ENCODE results near the gene ZNF280B.

The ZNF280B gene, protein sequence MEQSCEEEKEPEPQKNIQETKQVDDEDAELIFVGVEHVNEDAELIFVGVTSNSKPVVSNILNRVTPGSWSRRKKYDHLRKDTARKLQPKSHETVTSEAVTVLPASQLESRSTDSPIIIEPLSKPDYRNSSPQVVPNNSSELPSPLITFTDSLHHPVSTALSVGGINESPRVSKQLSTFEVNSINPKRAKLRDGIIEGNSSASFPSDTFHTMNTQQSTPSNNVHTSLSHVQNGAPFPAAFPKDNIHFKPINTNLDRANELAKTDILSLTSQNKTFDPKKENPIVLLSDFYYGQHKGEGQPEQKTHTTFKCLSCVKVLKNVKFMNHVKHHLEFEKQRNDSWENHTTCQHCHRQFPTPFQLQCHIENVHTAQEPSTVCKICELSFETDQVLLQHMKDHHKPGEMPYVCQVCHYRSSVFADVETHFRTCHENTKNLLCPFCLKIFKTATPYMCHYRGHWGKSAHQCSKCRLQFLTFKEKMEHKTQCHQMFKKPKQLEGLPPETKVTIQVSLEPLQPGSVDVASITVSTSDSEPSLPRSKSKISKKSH

DNA sequence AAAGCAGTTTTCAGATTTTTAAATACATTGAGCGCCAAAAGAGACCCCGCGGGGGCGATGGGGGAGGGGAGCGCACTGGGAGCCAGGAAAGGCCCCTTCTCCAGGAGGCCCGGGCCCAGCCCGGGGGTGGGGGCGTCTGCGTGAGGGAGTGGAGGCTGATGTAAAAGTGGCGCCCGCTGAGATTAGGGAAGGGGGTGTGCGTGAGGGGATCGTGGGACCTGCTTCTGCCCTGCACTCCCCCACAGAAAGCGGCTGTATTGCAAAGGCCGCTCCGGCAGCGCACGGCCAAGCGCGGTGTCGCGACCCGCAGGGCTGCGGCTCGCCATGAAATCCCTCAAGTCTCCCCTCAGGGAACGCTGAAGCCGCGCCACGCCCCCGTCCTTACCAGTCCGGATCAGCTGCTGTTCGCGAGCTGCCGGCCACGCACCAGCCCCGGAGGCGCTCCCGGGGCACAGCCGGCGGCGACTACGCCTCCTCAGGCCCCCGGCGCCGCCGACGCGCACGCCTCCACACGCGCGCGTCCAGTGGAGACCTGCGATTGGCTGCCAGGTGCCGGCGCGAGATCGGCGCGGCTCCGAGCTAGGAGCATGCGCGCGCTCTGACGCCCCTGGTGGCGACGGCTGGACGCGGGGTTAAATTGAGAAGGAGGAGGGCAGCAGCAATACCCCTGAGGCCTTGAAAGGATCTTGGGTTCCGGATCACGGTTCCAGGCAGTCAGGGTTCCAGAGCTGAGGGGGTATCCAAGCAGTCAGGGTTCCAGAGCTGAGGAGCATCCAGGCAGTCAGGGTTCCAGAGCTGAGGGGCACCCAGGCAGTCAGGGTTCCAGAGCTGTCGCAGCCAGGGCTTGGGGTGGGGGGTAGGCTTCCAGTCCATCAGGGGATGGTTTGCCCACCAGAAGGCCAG lies at the start of gene ZNF280B:
Gene ZNF280B (minus strand): TSS at position 469 of the 903 bp plus-strand sequence. CDS start 19,344 bp downstream, outside the sequence.
- DNase-seq (ENCODE audit: low read depth, low spot score), result peak; percentile 18
- H3K27ac ChIP-seq, result no peak within 1 kb of the TSS

DNA sequence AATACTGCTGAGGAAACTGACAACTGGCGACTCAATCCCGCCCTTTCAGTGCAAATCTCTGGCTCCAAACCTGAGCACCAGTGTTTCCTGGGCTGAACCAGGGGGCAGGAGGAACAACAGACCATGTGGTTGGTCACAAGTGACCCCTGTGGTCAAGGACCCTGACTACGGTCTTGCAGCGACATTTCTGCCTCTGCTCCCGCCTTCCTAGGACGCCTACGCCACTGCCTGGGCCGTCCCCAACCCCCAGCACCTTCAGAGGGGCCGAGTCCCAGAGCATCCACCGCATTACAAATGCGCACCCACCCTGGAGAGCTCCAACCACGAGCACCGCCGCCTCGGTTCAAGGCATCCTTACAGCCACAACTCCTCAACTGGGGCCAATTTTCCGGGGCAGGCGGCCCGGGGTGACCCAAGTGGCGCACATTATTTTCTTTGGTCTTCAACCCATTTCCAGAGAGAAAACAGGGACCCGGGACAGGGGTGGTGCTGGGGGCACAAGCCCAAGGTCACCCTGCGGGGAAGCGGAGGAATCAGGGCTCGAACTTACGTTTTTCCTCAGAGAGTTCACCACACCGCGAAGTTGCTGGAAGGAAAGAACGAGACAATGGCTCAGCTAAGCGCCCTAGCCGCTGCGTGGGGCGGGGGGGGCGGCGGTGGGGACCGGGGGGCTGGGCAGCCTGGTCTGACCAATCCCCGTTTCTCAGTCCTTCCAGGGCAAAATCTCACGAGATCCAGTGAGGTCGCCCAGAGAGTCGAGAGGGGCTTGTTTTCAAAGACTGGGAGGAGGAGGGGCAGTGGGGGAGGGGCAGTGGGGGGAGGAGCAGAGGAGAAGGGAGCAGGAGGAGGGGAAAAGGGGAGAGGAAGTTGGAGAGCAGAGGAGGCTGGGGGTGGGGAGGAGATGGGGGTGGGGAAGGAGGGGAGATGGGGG lies 48.7 kb upstream of the ZNF280B start:
- H3K27ac ChIP-seq, result no peak overlapping the region
- no peak for DNase-seq (ENCODE audit: low read depth, low spot score)

DNA sequence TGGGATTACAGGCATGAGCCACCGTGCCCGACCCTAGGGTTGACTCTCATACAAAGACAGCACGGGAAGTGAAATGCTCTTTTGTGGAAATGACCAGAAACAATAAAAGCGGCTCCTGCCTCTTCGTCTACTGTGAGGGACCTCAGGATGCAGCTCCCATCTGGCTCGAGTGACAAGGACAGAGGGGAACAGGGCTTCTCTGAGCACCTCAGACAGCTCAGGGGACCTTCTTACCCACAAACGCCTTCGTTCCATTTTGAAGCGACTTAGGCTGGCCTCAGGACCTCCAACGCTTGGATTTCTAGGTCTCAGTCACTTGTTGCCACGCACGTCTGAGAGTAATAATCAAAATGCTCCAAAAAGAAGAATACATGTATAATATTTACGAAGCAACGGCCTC lies 48.0 kb upstream of the ZNF280B start:
- DNase-seq (ENCODE audit: low read depth, low spot score), result no peak
- no peak overlapping the region for H3K27ac ChIP-seq

DNA sequence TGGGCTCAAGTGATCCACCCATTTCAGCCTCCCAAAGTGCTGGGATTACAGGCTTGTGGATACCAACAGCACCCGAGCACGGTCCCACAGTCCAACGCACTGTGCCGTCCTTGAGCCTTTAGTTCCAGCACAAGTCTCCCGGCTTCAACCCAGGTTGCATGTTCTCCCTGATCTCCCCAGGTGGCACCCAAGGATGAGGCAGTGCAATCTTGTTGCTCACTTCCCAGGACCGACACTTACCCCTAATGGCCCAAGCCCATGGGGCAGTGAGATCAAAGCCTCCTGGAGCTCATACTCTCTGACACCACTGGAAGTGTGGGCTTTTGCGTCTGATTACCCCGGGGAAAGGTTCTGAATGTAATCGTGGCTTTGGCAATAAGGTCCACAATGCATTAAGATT lies 47.1 kb upstream of the ZNF280B start:
- no peak overlapping the region for H3K27ac ChIP-seq
- no peak for DNase-seq (ENCODE audit: low read depth, low spot score)

DNA sequence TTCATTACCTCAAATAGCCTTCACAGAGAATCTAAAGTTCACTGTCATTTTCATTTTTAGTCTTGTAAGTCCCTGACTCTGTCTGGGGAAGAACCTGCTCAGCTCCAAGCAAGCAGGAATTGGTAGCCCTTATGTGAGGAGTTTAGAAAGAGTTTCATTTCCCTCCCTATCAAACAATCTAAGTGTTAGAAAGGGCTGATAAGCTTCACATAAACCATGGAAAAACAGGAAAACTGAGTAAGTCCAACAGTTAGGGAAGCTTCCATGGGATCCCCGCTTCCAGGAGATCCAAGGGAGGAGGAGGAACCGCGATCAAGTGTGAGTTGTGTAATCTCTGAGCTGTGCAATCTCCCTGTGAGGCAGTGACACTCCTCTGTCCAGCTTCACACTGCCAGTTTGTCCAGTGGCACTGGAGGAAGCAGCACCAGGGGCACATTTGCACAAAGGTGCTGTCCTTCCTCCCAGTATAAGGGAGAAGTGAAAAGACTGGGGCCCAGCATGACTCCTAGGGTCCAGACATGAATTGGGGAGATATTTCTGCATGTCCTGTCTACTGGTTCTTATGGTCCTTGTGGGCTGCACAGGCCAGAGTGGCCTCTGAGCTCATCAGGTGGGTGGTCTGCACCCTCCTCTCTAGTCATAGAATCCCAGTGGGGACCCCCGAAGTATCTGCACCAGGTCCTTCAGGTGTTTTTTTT lies 46.2 kb upstream of the ZNF280B start:
- H3K27ac ChIP-seq, result no peak overlapping the region

DNA sequence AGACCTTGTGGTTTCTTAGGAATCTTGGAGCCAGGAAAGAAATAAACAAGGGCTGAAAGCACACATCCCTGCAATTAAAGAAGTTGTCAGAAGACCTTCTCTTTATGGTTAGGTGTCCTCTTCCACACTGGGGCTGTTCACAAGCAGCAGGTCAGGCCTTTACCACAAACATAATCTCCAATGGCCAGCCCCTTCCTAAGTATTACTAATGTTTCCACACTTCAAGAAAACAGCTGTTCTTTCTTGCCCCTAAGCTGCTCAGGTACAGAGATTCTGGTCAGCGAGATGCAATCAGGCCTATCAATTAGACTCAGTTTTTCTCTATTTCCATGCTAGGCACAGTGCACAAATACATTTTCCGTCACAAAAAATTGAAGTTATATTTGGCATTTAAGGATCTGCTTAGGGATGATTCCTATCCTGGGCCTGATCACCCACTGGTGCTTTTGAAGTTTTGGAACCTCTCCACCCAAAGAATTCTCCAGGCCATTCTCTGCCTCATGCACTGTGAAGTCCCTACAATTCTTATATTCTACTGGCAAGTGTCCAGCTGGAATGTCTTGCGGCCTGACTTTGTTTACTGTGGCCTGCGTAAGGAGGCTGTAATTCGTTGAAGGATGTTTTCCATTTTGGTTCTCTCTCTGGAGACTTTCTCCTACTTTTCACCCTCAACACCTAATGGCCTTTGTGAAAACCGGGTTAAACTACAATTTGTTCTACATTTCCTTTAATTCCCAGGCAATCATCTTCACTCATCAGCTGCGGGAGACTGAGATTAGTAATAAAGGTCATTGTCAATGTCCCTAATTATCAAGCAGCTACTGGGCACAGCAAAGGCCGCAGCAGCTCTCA lies 45.4 kb upstream of the ZNF280B start:
- no peak overlapping the region for H3K27ac ChIP-seq
- no peak for DNase-seq (ENCODE audit: low read depth, low spot score)

More for the DNA sequence above, 46.2 kb upstream of the ZNF280B start:
- DNase-seq (ENCODE audit: low read depth, low spot score), result no peak

DNA sequence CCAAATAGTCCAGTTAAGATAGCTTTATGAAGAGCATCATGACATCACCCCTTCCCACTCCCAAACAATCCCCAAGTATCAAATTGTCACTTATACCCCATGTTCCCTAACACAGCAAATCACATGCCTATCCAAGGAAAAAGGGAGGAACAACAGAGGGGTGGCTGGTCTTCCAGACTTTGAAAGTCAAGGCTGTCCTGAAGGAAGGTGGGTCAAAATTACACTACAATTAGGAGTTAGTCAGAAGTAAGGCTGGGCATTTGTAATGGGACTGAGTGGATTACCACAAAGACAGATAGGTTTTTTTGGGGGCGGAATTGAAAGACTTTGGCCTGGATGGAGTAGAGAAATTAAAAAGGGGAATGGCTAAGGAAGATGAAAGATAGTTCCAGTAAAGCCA lies 44.6 kb upstream of the ZNF280B start:
- no peak for DNase-seq (ENCODE audit: low read depth, low spot score)
- H3K27ac ChIP-seq, result no peak overlapping the region

DNA sequence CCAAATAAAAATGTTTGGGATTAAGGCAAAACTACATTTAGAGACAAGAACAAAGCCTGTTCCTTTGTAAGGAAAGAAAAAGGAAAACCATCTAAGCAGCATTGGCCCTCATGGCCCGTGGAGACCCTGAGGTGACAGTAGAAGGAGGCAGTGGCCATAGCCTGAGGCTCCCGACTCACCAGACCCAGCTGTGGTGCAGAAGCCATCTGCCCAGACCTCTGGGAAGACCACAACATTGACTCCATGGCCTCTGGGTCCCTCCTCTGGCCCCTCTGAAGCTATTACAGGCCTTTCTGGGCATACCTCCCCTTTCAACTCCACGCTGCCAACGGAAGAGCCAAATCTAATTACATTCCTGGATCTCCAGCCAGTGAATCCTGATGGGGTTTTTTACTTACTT lies 44.1 kb upstream of the ZNF280B start:
- H3K27ac ChIP-seq, result no peak overlapping the region
- no peak for DNase-seq (ENCODE audit: low read depth, low spot score)

DNA sequence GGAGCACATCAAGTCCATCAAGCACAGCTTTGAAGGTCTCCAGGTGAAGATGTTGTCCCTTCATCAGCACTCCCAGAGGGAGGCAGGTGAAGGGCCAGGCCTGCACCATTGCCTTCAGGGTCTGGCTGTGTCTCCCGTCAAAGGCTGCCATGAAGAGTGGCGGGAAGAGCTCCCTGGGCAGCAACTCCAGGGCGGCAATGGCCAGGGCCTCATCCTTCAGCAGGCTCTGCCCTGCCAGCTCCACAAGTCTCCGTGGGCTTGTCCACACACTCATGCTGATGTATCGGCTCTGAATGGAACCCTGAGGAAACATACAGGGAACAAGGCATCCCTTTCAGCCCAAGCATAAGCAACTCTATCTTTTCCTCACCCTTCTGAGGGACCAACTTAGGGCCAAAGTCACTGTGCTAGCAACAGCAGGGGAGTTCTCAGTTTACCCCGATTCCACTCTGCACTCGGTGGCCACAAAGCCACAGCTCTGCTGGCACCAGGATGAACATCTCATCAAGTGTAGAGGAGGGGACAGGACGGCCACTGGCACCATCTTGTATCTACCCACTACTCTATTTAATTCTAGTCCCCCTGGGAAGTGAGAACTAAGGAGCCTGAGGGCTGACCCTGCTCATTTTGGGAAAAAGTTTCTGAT lies 42.4 kb upstream of the ZNF280B start:
- no peak overlapping the region for H3K27ac ChIP-seq
- DNase-seq (ENCODE audit: low read depth, low spot score), result no peak

DNA sequence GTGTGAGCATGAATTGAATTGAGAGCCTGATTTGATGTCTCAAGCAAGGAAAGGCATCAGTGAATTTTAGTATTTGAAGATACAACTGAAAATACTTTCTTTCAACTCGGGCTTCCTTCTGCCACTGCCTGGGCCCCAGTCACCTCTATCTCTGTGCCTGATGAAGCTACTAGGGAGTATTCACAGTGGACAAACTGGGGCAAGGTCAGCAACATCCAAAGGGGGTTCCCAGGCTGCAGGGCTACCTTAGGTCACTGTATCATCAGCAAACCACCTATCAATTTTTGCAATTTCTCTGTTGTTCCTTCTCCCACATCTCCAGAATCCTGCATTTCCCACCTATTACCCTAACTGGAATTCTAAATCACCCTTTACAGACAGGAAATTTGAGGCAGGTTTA lies 40.4 kb upstream of the ZNF280B start:
- H3K27ac ChIP-seq, result no peak overlapping the region
- DNase-seq (ENCODE audit: low read depth, low spot score), result no peak

DNA sequence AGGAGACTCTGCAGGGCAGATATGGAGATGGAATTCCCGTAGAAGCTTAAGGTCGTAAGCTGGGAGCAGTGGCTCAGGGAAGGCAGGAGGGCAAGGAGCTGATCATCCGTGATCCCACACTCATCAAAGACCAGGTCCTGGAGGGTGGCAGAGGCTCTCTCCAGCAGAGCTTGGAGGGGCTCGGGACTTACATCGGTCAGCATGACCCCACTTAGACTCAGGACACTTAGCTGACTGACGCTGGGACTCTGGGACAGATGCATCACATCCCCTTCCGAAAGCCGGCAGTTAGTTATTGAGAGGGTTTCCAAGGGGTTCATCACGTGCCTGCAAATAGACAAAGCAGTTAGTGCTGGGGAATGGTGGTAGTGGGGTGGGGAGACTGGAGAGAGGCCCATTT lies 39.8 kb upstream of the ZNF280B start:
- H3K27ac ChIP-seq, result no peak overlapping the region
- no peak for DNase-seq (ENCODE audit: low read depth, low spot score)

DNA sequence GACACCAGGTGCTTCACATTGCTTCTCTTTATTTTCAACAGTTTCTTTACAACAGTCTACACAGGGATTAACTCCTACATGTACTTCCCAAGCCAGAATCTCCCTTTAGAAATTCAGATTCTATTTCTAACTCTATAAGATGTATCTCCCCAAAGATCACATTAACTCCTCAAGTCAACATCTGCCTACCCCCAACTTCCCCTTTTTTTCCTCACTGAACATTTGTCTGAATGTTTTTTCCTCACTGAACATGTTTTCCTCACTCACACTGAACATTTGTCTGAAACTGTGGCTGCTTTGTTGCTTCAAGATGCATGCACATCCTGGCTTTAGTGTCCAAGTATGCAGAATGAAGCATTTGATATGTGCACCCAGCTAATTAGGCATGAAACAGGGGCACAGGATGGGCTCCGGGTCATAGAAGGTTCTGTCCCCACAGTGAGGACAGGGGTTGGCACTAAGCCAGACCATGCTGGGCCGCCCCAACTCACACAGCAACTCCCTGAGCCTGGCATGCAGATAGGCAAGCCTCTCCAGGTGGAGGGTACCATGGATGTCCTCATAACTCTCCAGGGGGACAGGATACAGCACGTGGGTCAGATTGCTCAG lies 39.3 kb upstream of the ZNF280B start:
- DNase-seq (ENCODE audit: low read depth, low spot score), result no peak
- H3K27ac ChIP-seq, result no peak overlapping the region

DNA sequence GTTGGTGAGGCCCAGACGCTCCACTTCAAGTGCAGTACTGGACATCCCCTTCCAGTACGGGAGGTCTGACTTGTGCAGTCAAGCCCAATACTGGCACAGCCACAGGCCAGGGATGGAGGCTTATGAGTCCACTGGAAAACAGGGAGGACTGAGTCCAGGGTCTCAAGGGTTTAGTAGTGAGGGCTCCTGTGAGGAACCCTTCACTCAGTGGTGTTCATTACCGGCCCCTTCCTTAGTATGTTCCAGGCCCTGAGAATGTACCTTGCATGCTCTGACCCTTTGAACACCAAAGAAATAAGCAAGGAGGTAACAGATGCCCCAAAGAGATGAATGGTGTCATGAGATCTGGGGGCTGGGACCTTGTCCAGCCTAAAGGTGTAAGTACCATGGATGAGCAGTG lies 38.7 kb upstream of the ZNF280B start:
- no peak for DNase-seq (ENCODE audit: low read depth, low spot score)
- H3K27ac ChIP-seq, result no peak overlapping the region

DNA sequence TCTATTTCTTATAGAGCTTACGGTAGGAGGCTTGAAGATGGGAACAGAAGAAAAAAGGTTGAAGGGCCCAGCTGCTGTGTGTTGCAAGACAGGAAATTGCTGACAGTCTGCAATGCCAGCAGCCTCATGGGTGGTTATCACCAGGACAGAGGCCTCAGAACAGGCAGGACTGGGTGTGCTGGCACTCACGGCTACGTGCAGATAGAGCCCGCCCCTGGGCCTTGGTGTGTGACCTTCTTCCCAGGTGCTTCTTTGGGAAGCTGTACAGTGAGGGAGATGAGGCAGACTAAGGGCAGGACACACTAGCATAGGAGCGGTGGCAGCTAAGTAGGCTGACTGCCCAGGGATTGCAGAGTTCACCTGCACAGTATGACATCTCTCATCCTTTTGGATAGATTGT lies 37.9 kb upstream of the ZNF280B start:
- no peak overlapping the region for H3K27ac ChIP-seq
- DNase-seq (ENCODE audit: low read depth, low spot score), result no peak

DNA sequence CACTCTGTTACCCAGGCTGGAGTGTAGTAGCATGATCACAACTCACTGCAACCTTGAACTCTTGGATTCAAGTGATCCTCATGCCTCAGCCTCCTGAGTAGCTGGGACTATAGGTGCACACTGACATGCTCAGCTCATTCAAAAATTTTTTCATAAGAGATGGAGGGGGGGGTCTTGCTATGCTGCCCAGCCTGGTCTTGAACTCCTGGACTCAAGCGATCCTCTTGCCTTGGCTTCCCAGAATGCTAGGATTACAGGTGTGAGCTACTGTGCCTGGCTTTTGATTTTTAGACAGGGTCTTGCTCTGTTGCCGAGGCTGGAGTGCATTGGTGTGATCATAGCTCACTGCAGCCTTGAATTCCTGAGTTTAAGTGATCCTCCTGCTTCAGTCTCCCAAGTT lies 36.5 kb upstream of the ZNF280B start:
- DNase-seq (ENCODE audit: low read depth, low spot score), result no peak
- no peak overlapping the region for H3K27ac ChIP-seq

DNA sequence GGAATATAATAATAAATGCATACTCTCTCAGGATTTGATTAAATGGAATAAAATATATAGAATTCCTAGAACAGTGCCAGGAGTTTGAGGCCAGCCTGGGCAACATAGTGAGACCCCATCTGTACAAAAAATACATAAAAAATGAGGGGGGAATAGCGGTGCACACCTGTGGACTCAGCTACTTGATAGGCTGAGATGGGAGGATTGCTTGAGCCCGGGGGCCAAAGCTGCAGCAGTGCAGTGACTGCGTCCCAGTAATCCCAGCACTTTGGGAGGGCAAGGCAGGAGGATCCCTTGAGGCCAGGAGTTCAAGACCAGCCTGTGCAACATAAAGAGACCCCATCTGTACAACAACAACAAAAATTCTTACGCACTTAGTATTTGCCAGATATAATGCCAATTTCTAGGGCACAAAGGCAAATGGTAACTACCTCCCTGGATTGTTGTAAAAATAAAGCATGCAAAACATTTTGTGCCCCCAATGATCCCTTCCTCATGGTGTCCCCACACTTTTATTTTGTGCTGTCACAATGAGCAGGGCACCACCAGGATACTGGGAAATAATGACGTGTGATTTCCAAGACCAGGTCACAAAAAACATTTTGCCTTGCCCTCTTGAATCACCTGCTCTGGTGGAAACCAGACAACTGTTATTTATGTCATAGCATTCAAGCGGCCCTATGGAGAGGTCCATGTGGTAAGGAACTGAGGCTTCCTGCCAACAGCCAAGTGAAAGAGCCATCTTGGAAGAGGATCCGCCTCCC lies 29.9 kb upstream of the ZNF280B start:
- DNase-seq (ENCODE audit: low read depth, low spot score), result no peak
- H3K27ac ChIP-seq, result no peak overlapping the region

DNA sequence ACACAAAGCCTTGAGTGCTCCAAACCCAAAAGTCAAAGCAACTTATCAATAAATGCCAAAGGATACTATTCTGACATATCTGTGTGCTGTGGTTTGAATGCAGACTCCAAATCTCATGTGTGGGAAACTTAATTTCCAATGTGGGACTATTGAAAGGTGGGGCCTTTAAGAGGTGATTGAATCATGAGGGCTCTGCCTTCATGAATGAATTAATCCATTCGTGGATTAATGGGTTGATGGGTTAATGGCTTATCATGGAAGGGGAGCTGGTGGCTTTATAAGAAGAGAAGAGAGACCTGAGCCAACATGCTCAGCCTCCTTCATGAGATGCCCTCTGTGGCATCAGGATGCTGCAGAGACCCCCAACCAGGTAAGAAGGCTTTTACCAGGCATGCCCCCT lies 28.4 kb upstream of the ZNF280B start:
- no peak overlapping the region for H3K27ac ChIP-seq
- DNase-seq (ENCODE audit: low read depth, low spot score), result no peak
